ENCODE data around the gene RAB25.

Gene RAB25

GRCh38 chr1:156110252-156110651, 49.3 kb downstream of the RAB25 start:
- H3K27ac ChIP-seq: no peak overlapping the region
- TF ChIP-seq CTCF (conservative IDR thresholded peaks at IDR 0.05) (no peak), ZFX (IDR thresholded peaks at IDR 0.05) (no peak)

GRCh38 chr1:156111355-156111962, 50.5 kb downstream of the RAB25 start:
- TF ChIP-seq ZFX (IDR thresholded peaks at IDR 0.05): no peak
- TF ChIP-seq CTCF (conservative IDR thresholded peaks at IDR 0.05): no peak
- H3K27ac ChIP-seq: no peak overlapping the region

- no peak for TF ChIP-seq ZFX (IDR thresholded peaks at IDR 0.05)
- TF ChIP-seq CTCF (conservative IDR thresholded peaks at IDR 0.05): no peak
- H3K27ac ChIP-seq: no peak overlapping the region
These were observed 51.5 kb downstream of the RAB25 start for GRCh38 chr1:156112276-156113137.

- H3K27ac ChIP-seq: no peak overlapping the region
- TF ChIP-seq CTCF (conservative IDR thresholded peaks at IDR 0.05) (no peak), ZFX (IDR thresholded peaks at IDR 0.05) (no peak)
These were observed 52.5 kb downstream of the RAB25 start for GRCh38 chr1:156113282-156113950.

GRCh38 chr1:156114101-156114918, 53.4 kb downstream of the RAB25 start, which contains the start of gene LMNA:
TSS of gene LMNA (plus strand) at chr1:156114711. CDS start at chr1:156114919, 208 bp downstream.
- H3K27ac ChIP-seq: peak within 1 kb of the TSS; percentile 76
- TF ChIP-seq CTCF (conservative IDR thresholded peaks at IDR 0.05) (no peak), ZFX (IDR thresholded peaks at IDR 0.05) (no peak)

GRCh38 chr1:156114919-156115513, 54.1 kb downstream of the RAB25 start:
- peak; percentile 80; the same call in 1 of the 2 replicates for TF ChIP-seq ZFX (IDR thresholded peaks at IDR 0.05)
- TF ChIP-seq CTCF (conservative IDR thresholded peaks at IDR 0.05): no peak

More at GRCh38 chr1:156114919-156115513, 54.1 kb downstream of the RAB25 start:
- H3K27ac ChIP-seq: peak overlapping the region; percentile 76

Data from C4-2B (cell line).